ENCODE results near the gene DAPP1.
"Not testable (repeated sequence)": the region's sequence is repeated elsewhere in the genome, so short reads cannot be mapped to it uniquely, and the experiment has no call there.

Gene DAPP1

GRCh38 chr4:99824070-99824599 lies 7.5 kb downstream of the DAPP1 start:
- no peak for DNase-seq

- DNase-seq: no peak
Measured at GRCh38 chr4:99825272-99825671, 8.6 kb downstream of the DAPP1 start.

GRCh38 chr4:99826016-99826415 lies 9.4 kb downstream of the DAPP1 start:
- no peak for DNase-seq

- DNase-seq: no peak
Measured at GRCh38 chr4:99827454-99827853, 10.8 kb downstream of the DAPP1 start.

- no peak for DNase-seq
Measured at GRCh38 chr4:99827857-99828256, 11.2 kb downstream of the DAPP1 start.

- no peak for DNase-seq
Measured at GRCh38 chr4:99828477-99828876, 11.8 kb downstream of the DAPP1 start.

GRCh38 chr4:99830051-99830450 lies 13.4 kb downstream of the DAPP1 start:
- not testable (repeated sequence) for DNase-seq

- no peak for DNase-seq
Measured at GRCh38 chr4:99832321-99832720, 15.7 kb downstream of the DAPP1 start.

- DNase-seq: no peak
Measured at GRCh38 chr4:99832758-99833157, 16.1 kb downstream of the DAPP1 start.

GRCh38 chr4:99833756-99834155 lies 17.1 kb downstream of the DAPP1 start:
- no peak for DNase-seq

GRCh38 chr4:99834569-99834968 lies 17.9 kb downstream of the DAPP1 start:
- DNase-seq: no peak

GRCh38 chr4:99835942-99836341 lies 19.3 kb downstream of the DAPP1 start:
- no peak for DNase-seq

GRCh38 chr4:99838927-99839326 lies 22.3 kb downstream of the DAPP1 start:
- no peak for DNase-seq

GRCh38 chr4:99841129-99841528 lies 24.5 kb downstream of the DAPP1 start:
- DNase-seq: no peak

GRCh38 chr4:99843413-99843812 lies 26.8 kb downstream of the DAPP1 start:
- DNase-seq: no peak

GRCh38 chr4:99844048-99844447 lies 27.4 kb downstream of the DAPP1 start:
- DNase-seq: no peak

- no peak for DNase-seq
Measured at GRCh38 chr4:99845179-99845578, 28.6 kb downstream of the DAPP1 start.

GRCh38 chr4:99845708-99846469 lies 29.3 kb downstream of the DAPP1 start:
- peak in 1 of 5 experiments; percentile 50 for DNase-seq

- no peak for DNase-seq
Measured at GRCh38 chr4:99846891-99847290, 30.3 kb downstream of the DAPP1 start.

- peak in 1 of 5 experiments; percentile 79 for DNase-seq
Measured at GRCh38 chr4:99847362-99847976, 30.8 kb downstream of the DAPP1 start.

- peak in 1 of 5 experiments; percentile 86 for DNase-seq
Measured at GRCh38 chr4:99848591-99849001, 32.0 kb downstream of the DAPP1 start.

- peak in 1 of 5 experiments; percentile 38 for DNase-seq
Measured at GRCh38 chr4:99852199-99852749, 35.6 kb downstream of the DAPP1 start.

- no peak for DNase-seq
Measured at GRCh38 chr4:99853190-99853589, 36.6 kb downstream of the DAPP1 start.

- no peak for DNase-seq
Measured at GRCh38 chr4:99853999-99854398, 37.4 kb downstream of the DAPP1 start.
